HepG2 (cell line): Measurements from ENCODE around the gene OR2V2. TPM values are rescaled to one million over a fixed set of nuclear protein-coding genes. Genes with fewer than 3 reads are reported as not detected.

Experiments
- HNRNPUL1 ChIP-seq: fragments of 200-400 bp; formaldehyde crosslinking; IDR thresholded peaks from 2 replicates; pipeline ENCODE4 v1.6.1; 2017; ENCODE audit warnings: low read depth, mild to moderate bottlenecking, low read length, moderate library complexity
- HOXA3 ChIP-seq: sonication (generic); formaldehyde crosslinking; IDR thresholded peaks from 2 replicates; pipeline ENCODE4 v1.5.0; 2020; ENCODE audit warnings: missing genetic modification reagents
- KLF11 ChIP-seq: IDR thresholded peaks from 2 replicates; pipeline ENCODE4 v1.6.1; 2016; ENCODE audit warnings: missing compliant biosample characterization
- NFRKB ChIP-seq: fragments of 450-650 bp; IDR thresholded peaks from 2 replicates; pipeline ENCODE4 v1.6.1; 2017
- PRDM15 ChIP-seq: sonication (generic); formaldehyde crosslinking; IDR thresholded peaks from 2 replicates; pipeline ENCODE4 v1.4.0; 2020; ENCODE audit warnings: missing genetic modification reagents
- SMAD9 ChIP-seq: sonication (generic); formaldehyde crosslinking; IDR thresholded peaks from 2 replicates; pipeline ENCODE4 v1.5.1; 2020; ENCODE audit warnings: mild to moderate bottlenecking, missing genetic modification reagents
- SOX5 ChIP-seq: IDR thresholded peaks from 2 replicates; pipeline ENCODE4 v1.6.1; 2016; ENCODE audit warnings: borderline replicate concordance
- TCF12 ChIP-seq, 2 experiments: fragments of 450-650 bp in 1 of 2; sonication (generic) in 1 of 2; formaldehyde crosslinking in 1 of 2; IDR thresholded peaks; 2 replicates each; pipeline versions ENCODE4 v1.6.1 to v1.8.0; 2017 to 2022; ENCODE audit warnings: antibody characterized with exemption in 1 of 2, mild to moderate bottlenecking in 1 of 2, missing genetic modification reagents in 1 of 2, moderate library complexity in 1 of 2
- ZBTB7A ChIP-seq: sonication (generic); formaldehyde crosslinking; IDR thresholded peaks from 2 replicates; pipeline ENCODE4 v1.8.0; 2022; ENCODE audit warnings: mild to moderate bottlenecking, missing genetic modification reagents
- ZNF121 ChIP-seq: sonication (generic); formaldehyde crosslinking; IDR thresholded peaks from 2 replicates; pipeline ENCODE4 v1.5.0; 2020; ENCODE audit warnings: mild to moderate bottlenecking, missing genetic modification reagents
- ZNF274 ChIP-seq: sonication (generic); formaldehyde crosslinking; IDR thresholded peaks from 2 replicates; pipeline ENCODE4 v1.5.1; 2020; ENCODE audit warnings: mild to moderate bottlenecking, missing genetic modification reagents
- ZNF282 ChIP-seq: fragments of 450-650 bp; IDR thresholded peaks from 2 replicates; pipeline ENCODE4 v1.6.1; 2018; ENCODE audit not compliant: partially characterized antibody
- ZNF367 ChIP-seq: sonication (generic); formaldehyde crosslinking; IDR thresholded peaks from 2 replicates; pipeline ENCODE4 v1.4.0; 2020; ENCODE audit warnings: missing genetic modification reagents, borderline replicate concordance
- ZNF383 ChIP-seq: sonication (generic); formaldehyde crosslinking; IDR thresholded peaks from 2 replicates; pipeline ENCODE4 v1.4.0; 2020; ENCODE audit warnings: missing genetic modification reagents, mild to moderate bottlenecking, borderline replicate concordance
- ZNF451 ChIP-seq: sonication (generic); formaldehyde crosslinking; IDR thresholded peaks from 2 replicates; pipeline ENCODE4 v1.5.0; 2020; ENCODE audit warnings: mild to moderate bottlenecking, missing genetic modification reagents
- ZNF792 ChIP-seq: IDR thresholded peaks from 2 replicates; pipeline ENCODE4 v1.6.1; 2016
- polyA plus RNA-seq, 8 experiments: library from polyadenylated mRNA; depleted of rRNA in 3 of 8; stranded (reverse) in 7 of 8; unstranded in 1 of 8; fragments of >200 nt; fragmentation: Illumina TruSeq in 4 of 8; extraction: Trizol in 4 of 8; gene quantifications; 2 replicates each; pipeline versions ENCODE4 v1.2.1 to v1.2.3, GENCODE V29; 2011 to 2016; ENCODE audit warnings: low read depth in 4 of 8, missing spikeins in 1 of 8, mixed read lengths in 1 of 8; ENCODE audit not compliant: insufficient read depth in 1 of 8
- total RNA-seq, 5 experiments: library from RNA; depleted of rRNA; stranded (reverse); fragments of >200 nt; fragmentation: Illumina TruSeq; extraction: Trizol; gene quantifications; 2 replicates each; pipeline ENCODE4 v1.2.3, GENCODE V29; 2016; ENCODE audit warnings: low read depth in 1 of 5
- TF ChIP-seq, protein P1 (sequence below): sonication (generic); formaldehyde crosslinking; IDR thresholded peaks from 2 replicates; pipeline ENCODE4 v1.9.0; 2021; ENCODE audit warnings: missing genetic modification reagents, mild to moderate bottlenecking, borderline replicate concordance
- TF ChIP-seq, protein P2 (sequence below): sonication (generic); formaldehyde crosslinking; IDR thresholded peaks from 2 replicates; pipeline ENCODE4; 2020; ENCODE audit warnings: missing genetic modification reagents, mild to moderate bottlenecking, borderline replicate concordance
- TF ChIP-seq, protein P3 (sequence below): sonication (generic); formaldehyde crosslinking; IDR thresholded peaks from 2 replicates; pipeline ENCODE4 v1.8.1; 2023; ENCODE audit warnings: mild to moderate bottlenecking, missing genetic modification reagents

The OR2V2 gene
- total and polyA plus RNA-seq, 2 of the 13 experiments (the other 11 are each of a cell fraction or from before 2014, with no cell fraction given), result not detected

- no peak for TF ChIP-seq ZNF383
- no peak for TF ChIP-seq ZNF792
- no peak for TF ChIP-seq ZNF274 (CRISPR knock-in tag)
- TF ChIP-seq, protein P1, sequence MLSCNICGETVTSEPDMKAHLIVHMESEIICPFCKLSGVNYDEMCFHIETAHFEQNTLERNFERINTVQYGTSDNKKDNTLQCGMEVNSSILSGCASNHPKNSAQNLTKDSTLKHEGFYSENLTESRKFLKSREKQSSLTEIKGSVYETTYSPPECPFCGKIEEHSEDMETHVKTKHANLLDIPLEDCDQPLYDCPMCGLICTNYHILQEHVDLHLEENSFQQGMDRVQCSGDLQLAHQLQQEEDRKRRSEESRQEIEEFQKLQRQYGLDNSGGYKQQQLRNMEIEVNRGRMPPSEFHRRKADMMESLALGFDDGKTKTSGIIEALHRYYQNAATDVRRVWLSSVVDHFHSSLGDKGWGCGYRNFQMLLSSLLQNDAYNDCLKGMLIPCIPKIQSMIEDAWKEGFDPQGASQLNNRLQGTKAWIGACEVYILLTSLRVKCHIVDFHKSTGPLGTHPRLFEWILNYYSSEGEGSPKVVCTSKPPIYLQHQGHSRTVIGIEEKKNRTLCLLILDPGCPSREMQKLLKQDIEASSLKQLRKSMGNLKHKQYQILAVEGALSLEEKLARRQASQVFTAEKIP, result no peak
- no peak for TF ChIP-seq ZNF282
- no peak for TF ChIP-seq TCF12 (IDR thresholded peaks at IDR 0.05)
- no peak for TF ChIP-seq TCF12 (CRISPR knock-in tag; IDR thresholded peaks at IDR 0.05)
- 0 out of 2 replicates have a peak, but pooled peaks have one; percentile 38 for TF ChIP-seq ZNF451
- no peak for TF ChIP-seq HOXA3 (CRISPR knock-in tag)
- TF ChIP-seq KLF11 (CRISPR knock-in tag), result no peak
- TF ChIP-seq SMAD9 (CRISPR knock-in tag), result no peak
- no peak for TF ChIP-seq SOX5
- TF ChIP-seq ZNF121 (CRISPR knock-in tag), result 0 out of 2 replicates have a peak, but pooled peaks have one; percentile 31
- TF ChIP-seq HNRNPUL1, result no peak
- TF ChIP-seq ZBTB7A, result no peak
- TF ChIP-seq, protein P2, sequence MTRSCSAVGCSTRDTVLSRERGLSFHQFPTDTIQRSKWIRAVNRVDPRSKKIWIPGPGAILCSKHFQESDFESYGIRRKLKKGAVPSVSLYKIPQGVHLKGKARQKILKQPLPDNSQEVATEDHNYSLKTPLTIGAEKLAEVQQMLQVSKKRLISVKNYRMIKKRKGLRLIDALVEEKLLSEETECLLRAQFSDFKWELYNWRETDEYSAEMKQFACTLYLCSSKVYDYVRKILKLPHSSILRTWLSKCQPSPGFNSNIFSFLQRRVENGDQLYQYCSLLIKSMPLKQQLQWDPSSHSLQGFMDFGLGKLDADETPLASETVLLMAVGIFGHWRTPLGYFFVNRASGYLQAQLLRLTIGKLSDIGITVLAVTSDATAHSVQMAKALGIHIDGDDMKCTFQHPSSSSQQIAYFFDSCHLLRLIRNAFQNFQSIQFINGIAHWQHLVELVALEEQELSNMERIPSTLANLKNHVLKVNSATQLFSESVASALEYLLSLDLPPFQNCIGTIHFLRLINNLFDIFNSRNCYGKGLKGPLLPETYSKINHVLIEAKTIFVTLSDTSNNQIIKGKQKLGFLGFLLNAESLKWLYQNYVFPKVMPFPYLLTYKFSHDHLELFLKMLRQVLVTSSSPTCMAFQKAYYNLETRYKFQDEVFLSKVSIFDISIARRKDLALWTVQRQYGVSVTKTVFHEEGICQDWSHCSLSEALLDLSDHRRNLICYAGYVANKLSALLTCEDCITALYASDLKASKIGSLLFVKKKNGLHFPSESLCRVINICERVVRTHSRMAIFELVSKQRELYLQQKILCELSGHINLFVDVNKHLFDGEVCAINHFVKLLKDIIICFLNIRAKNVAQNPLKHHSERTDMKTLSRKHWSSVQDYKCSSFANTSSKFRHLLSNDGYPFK (CRISPR knock-in tag), result no peak
- no peak for TF ChIP-seq NFRKB
- no peak for TF ChIP-seq PRDM15 (CRISPR knock-in tag)
- TF ChIP-seq, protein P3, sequence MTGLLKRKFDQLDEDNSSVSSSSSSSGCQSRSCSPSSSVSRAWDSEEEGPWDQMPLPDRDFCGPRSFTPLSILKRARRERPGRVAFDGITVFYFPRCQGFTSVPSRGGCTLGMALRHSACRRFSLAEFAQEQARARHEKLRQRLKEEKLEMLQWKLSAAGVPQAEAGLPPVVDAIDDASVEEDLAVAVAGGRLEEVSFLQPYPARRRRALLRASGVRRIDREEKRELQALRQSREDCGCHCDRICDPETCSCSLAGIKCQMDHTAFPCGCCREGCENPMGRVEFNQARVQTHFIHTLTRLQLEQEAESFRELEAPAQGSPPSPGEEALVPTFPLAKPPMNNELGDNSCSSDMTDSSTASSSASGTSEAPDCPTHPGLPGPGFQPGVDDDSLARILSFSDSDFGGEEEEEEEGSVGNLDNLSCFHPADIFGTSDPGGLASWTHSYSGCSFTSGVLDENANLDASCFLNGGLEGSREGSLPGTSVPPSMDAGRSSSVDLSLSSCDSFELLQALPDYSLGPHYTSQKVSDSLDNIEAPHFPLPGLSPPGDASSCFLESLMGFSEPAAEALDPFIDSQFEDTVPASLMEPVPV (CRISPR knock-in tag), result 0 out of 2 replicates have a peak, but pooled peaks have one; percentile 49
- no peak for TF ChIP-seq ZNF367 (CRISPR knock-in tag)
These were observed 57.7 kb downstream of the OR2V2 start, which contains the start of gene TRIM7 (continued) for GRCh38 chr5:181204826-181205760.
